Neural cell (in vitro differentiated cells): ENCODE results near the gene HTD2.

ENCODE experiments used
- EZH2 ChIP-seq: fragments of 200-600, 300-800 bp; shearing (Covaris generic), sonication (generic); IDR thresholded peaks from 2 replicates; pipeline ENCODE4 v1.6.1; 2014; ENCODE audit warnings: antibody characterized with exemption, low read length, borderline replicate concordance, mild to moderate bottlenecking; ENCODE audit not compliant: insufficient read depth, poor library complexity, severe bottlenecking
- MXI1 ChIP-seq: fragments of 450-650 bp; conservative IDR thresholded peaks from 2 replicates; pipeline ENCODE4 v1.6.1; 2014; ENCODE audit warnings: antibody characterized with exemption, mild to moderate bottlenecking; ENCODE audit not compliant: poor library complexity, severe bottlenecking
- POLR2AphosphoS5 ChIP-seq: IDR thresholded peaks from 2 replicates; pipeline ENCODE4 v1.6.1; 2012
- RAD21 ChIP-seq: fragments of 450-650 bp; conservative IDR thresholded peaks from 2 replicates; pipeline ENCODE4 v1.6.1; 2014; ENCODE audit warnings: antibody characterized with exemption, mild to moderate bottlenecking, moderate library complexity
- SMC3 ChIP-seq: fragments of 450-650 bp; conservative IDR thresholded peaks from 2 replicates; pipeline ENCODE4 v1.6.1; 2014; ENCODE audit warnings: antibody characterized with exemption, mild to moderate bottlenecking, moderate library complexity; ENCODE audit not compliant: poor library complexity
- TF ChIP-seq, protein P1 (sequence below): fragments of 450-650 bp; IDR thresholded peaks from 2 replicates; pipeline ENCODE4 v1.5.1; 2014; ENCODE audit warnings: antibody characterized with exemption, mild to moderate bottlenecking, moderate library complexity; ENCODE audit not compliant: poor library complexity, severe bottlenecking
- TF ChIP-seq, protein P2 (sequence below): IDR thresholded peaks from 2 replicates; pipeline ENCODE4 v1.6.1; 2012; ENCODE audit warnings: borderline replicate concordance

DNA sequence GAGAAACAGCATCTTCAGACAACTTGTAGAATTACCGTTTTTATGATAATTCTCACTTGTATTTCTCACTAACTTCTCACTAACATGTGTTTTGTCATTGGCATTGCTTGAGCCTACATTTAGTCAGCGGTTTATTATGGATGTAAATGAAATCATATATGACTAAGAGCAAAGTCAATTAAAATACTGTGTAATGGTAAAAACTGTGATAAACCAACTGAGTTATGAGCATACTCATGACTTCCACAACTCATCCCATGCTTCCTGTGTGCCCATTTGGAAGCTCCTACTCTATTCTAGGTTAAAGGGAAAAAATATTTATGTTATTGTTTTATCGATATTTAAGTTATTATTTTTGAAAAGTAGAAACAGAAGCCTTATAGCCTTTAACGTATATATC lies 39.1 kb downstream of the HTD2 start:
- TF ChIP-seq, protein P1, sequence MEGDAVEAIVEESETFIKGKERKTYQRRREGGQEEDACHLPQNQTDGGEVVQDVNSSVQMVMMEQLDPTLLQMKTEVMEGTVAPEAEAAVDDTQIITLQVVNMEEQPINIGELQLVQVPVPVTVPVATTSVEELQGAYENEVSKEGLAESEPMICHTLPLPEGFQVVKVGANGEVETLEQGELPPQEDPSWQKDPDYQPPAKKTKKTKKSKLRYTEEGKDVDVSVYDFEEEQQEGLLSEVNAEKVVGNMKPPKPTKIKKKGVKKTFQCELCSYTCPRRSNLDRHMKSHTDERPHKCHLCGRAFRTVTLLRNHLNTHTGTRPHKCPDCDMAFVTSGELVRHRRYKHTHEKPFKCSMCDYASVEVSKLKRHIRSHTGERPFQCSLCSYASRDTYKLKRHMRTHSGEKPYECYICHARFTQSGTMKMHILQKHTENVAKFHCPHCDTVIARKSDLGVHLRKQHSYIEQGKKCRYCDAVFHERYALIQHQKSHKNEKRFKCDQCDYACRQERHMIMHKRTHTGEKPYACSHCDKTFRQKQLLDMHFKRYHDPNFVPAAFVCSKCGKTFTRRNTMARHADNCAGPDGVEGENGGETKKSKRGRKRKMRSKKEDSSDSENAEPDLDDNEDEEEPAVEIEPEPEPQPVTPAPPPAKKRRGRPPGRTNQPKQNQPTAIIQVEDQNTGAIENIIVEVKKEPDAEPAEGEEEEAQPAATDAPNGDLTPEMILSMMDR = no peak
- TF ChIP-seq EZH2 (no peak), RAD21 (no peak), SMC3 (no peak), MXI1 (no peak), POLR2AphosphoS5 (no peak)
- TF ChIP-seq, protein P2, sequence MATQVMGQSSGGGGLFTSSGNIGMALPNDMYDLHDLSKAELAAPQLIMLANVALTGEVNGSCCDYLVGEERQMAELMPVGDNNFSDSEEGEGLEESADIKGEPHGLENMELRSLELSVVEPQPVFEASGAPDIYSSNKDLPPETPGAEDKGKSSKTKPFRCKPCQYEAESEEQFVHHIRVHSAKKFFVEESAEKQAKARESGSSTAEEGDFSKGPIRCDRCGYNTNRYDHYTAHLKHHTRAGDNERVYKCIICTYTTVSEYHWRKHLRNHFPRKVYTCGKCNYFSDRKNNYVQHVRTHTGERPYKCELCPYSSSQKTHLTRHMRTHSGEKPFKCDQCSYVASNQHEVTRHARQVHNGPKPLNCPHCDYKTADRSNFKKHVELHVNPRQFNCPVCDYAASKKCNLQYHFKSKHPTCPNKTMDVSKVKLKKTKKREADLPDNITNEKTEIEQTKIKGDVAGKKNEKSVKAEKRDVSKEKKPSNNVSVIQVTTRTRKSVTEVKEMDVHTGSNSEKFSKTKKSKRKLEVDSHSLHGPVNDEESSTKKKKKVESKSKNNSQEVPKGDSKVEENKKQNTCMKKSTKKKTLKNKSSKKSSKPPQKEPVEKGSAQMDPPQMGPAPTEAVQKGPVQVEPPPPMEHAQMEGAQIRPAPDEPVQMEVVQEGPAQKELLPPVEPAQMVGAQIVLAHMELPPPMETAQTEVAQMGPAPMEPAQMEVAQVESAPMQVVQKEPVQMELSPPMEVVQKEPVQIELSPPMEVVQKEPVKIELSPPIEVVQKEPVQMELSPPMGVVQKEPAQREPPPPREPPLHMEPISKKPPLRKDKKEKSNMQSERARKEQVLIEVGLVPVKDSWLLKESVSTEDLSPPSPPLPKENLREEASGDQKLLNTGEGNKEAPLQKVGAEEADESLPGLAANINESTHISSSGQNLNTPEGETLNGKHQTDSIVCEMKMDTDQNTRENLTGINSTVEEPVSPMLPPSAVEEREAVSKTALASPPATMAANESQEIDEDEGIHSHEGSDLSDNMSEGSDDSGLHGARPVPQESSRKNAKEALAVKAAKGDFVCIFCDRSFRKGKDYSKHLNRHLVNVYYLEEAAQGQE = no peak
